Measurements from ENCODE around the gene GDNF. TPM values are rescaled to one million over a fixed set of nuclear protein-coding genes. Genes with fewer than 3 reads are reported as not detected.

GDNF gene
- total RNA-seq, 1 experiment from 2014 or later, result 0.85 TPM

DNA sequence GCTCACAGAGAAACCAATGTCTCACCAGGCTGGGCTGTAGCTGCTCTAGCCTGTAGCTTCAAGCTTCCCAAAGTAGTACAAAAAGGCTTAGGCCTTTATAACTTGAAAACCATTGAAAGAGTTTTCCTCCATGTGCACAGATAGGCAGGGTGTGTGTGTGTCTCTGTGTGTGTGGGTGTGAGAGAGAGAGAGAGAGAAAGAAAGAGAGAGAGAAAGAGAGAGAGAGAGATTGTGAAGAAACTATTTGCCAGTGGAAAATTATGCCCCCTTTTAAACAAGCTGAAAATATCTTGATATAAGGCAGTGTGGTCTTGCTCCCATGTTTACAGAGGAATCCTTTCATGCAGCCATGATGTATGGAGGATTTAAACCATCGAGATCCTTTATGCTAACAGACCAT lies 17.9 kb upstream of the GDNF start:
- Histone ChIP-seq H3K4me3 (no peak overlapping the region), H3K4me1 (replicated peaks; ENCODE audit: insufficient read depth) (no peaks in the 10 kb centered on the region), H3K9me3 (ENCODE audit: insufficient read depth, low read depth) (no peaks in the 10 kb centered on the region), H3K79me2 (ENCODE audit: low read depth) (no peaks in the 10 kb centered on the region), H3K4me2 (no peak overlapping the region), H3K27me3 (ENCODE audit: insufficient read depth, low read depth) (peaks cover 4% of the 10 kb centered on the region; the same call in 1 of the 2 replicates), H2AFZ (no peak overlapping the region), H4K20me1 (ENCODE audit: insufficient read depth) (no peaks in the 10 kb centered on the region), H3K27ac (no peak overlapping the region), H3F3A (ENCODE audit: insufficient read depth, low read depth) (no peaks in the 10 kb centered on the region), H3K36me3 (ENCODE audit: low read depth) (no peaks in the 10 kb centered on the region), H3K9me2 (ENCODE audit: insufficient read depth) (no peaks in the 10 kb centered on the region)
- intact Hi-C loops (cut with micrococcal nuclease; ENCODE audit: unreplicated experiment), result no loop called here
- ChIA-PET POLR2A (ENCODE audit: unreplicated experiment) (no interaction called here), CTCF (no interaction called here)
- no peak for DNase-seq
- TF ChIP-seq, protein P1, sequence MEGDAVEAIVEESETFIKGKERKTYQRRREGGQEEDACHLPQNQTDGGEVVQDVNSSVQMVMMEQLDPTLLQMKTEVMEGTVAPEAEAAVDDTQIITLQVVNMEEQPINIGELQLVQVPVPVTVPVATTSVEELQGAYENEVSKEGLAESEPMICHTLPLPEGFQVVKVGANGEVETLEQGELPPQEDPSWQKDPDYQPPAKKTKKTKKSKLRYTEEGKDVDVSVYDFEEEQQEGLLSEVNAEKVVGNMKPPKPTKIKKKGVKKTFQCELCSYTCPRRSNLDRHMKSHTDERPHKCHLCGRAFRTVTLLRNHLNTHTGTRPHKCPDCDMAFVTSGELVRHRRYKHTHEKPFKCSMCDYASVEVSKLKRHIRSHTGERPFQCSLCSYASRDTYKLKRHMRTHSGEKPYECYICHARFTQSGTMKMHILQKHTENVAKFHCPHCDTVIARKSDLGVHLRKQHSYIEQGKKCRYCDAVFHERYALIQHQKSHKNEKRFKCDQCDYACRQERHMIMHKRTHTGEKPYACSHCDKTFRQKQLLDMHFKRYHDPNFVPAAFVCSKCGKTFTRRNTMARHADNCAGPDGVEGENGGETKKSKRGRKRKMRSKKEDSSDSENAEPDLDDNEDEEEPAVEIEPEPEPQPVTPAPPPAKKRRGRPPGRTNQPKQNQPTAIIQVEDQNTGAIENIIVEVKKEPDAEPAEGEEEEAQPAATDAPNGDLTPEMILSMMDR (conservative IDR thresholded peaks at IDR 0.05), result no peak
- no peak for TF ChIP-seq EZH2 (IDR thresholded peaks at IDR 0.05; ENCODE audit: low read depth)
- BruUV-seq (replicated peaks), result no TSS peak

DNA sequence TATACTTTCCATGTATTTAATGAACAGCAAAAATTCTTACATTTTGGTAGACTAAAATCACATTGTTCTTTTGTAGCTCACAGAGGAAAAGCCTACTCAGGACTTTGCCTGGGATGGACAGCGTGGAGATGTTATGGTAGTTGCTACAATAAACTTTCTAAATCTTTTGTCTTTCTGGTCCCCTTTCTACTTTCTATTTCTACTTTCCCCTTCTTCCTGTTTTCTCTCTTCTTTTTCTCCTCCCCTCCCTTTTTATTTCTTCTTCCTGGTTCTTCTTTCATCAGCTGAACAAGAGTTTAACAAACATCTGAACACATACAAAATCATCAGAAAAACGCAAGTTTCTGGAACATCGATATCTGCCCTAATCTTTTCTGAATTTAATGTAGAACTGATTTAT lies 15.6 kb upstream of the GDNF start:
- BruUV-seq (replicated peaks), result no TSS peak
- ChIA-PET CTCF (no interaction called here), POLR2A (ENCODE audit: unreplicated experiment) (no interaction called here)

DNA sequence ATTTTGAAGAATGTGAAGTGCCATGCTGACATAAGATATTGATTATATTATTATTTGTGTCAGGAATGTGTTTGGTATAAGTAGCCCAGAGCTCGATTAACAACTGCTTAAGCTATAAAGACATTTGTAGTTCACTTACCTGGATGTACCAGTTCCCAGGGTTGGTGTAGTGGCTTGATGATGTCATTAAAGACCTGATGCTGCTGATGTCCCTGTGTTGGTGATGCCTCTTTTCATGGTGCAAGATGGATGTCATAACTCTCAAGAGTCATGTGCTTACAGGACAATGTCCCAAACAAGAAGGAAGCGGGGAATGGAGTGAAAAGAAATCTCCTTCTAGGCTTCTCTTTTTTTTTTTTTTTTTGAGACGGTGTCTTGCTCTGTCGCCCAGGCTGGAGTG lies 11.5 kb upstream of the GDNF start:
- TSS peak; percentile 68 for BruUV-seq (replicated peaks)
- H3K4me1 ChIP-seq (replicated peaks; ENCODE audit: insufficient read depth), result no peaks in the 10 kb centered on the region

More for the DNA sequence above, 15.6 kb upstream of the GDNF start:
- intact Hi-C loops (cut with micrococcal nuclease; ENCODE audit: unreplicated experiment), result no loop called here
- Histone ChIP-seq H2AFZ (no peak overlapping the region), H3K79me2 (ENCODE audit: low read depth) (no peaks in the 10 kb centered on the region), H3K27ac (no peak overlapping the region), H3K36me3 (ENCODE audit: low read depth) (no peaks in the 10 kb centered on the region), H3K4me2 (no peak overlapping the region), H4K20me1 (ENCODE audit: insufficient read depth) (no peaks in the 10 kb centered on the region), H3K4me1 (replicated peaks; ENCODE audit: insufficient read depth) (no peaks in the 10 kb centered on the region), H3K9me2 (ENCODE audit: insufficient read depth) (no peaks in the 10 kb centered on the region), H3K4me3 (no peak overlapping the region), H3K27me3 (ENCODE audit: insufficient read depth, low read depth) (peaks cover 4% of the 10 kb centered on the region; the same call in 1 of the 2 replicates), H3F3A (ENCODE audit: insufficient read depth, low read depth) (no peaks in the 10 kb centered on the region), H3K9me3 (ENCODE audit: insufficient read depth, low read depth) (no peaks in the 10 kb centered on the region)
- TF ChIP-seq, protein P1 (conservative IDR thresholded peaks at IDR 0.05), result no peak
- TF ChIP-seq EZH2 (IDR thresholded peaks at IDR 0.05; ENCODE audit: low read depth), result no peak
- no peak for DNase-seq

More for the DNA sequence above, 11.5 kb upstream of the GDNF start:
- DNase-seq, result no peak
- Histone ChIP-seq H4K20me1 (ENCODE audit: insufficient read depth) (no peaks in the 10 kb centered on the region), H3F3A (ENCODE audit: insufficient read depth, low read depth) (no peaks in the 10 kb centered on the region), H3K79me2 (ENCODE audit: low read depth) (no peaks in the 10 kb centered on the region), H3K4me2 (no peak overlapping the region), H3K36me3 (ENCODE audit: low read depth) (no peaks in the 10 kb centered on the region), H3K27ac (no peak overlapping the region), H3K9me3 (ENCODE audit: insufficient read depth, low read depth) (no peaks in the 10 kb centered on the region), H3K27me3 (ENCODE audit: insufficient read depth, low read depth) (no peaks in the 10 kb centered on the region), H3K4me3 (no peak overlapping the region), H2AFZ (no peak overlapping the region), H3K9me2 (ENCODE audit: insufficient read depth) (no peaks in the 10 kb centered on the region)
- ChIA-PET POLR2A (ENCODE audit: unreplicated experiment) (no interaction called here), CTCF (no interaction called here)
- intact Hi-C loops (cut with micrococcal nuclease; ENCODE audit: unreplicated experiment), result no loop called here
- TF ChIP-seq, protein P1 (conservative IDR thresholded peaks at IDR 0.05), result no peak
- no peak for TF ChIP-seq EZH2 (IDR thresholded peaks at IDR 0.05; ENCODE audit: low read depth)
